ENCODE measurements around the gene AK9.

DNA sequence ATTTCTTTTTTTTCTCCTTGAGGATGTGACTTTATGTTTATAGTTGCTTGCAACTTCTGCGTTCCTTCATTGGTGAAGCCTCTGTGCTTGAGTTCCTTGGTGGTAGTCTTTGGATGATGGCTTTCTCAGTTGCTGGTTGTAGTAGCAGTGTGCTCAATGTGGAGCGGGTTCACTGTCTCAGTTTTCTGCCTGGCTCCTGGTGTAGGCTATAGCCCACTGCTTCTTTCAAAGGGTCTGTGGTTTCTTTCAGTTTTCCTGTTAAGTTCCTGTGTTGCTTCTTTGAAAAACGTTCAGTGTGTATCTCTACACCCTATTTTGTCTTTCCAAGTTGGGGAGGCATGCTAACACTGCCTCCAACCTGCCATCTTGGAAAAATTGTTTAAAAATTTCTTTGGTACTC lies 174.1 kb downstream of the AK9 start:
- TF ChIP-seq ZFP30 (CRISPR knock-in tag; IDR thresholded peaks at IDR 0.05), result no peak
- TF ChIP-seq, protein P1, sequence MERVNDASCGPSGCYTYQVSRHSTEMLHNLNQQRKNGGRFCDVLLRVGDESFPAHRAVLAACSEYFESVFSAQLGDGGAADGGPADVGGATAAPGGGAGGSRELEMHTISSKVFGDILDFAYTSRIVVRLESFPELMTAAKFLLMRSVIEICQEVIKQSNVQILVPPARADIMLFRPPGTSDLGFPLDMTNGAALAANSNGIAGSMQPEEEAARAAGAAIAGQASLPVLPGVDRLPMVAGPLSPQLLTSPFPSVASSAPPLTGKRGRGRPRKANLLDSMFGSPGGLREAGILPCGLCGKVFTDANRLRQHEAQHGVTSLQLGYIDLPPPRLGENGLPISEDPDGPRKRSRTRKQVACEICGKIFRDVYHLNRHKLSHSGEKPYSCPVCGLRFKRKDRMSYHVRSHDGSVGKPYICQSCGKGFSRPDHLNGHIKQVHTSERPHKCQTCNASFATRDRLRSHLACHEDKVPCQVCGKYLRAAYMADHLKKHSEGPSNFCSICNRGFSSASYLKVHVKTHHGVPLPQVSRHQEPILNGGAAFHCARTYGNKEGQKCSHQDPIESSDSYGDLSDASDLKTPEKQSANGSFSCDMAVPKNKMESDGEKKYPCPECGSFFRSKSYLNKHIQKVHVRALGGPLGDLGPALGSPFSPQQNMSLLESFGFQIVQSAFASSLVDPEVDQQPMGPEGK (CRISPR knock-in tag; IDR thresholded peaks at IDR 0.05; ENCODE audit: borderline replicate concordance), result no peak
- no peak for TF ChIP-seq ZFP3 (CRISPR knock-in tag; IDR thresholded peaks at IDR 0.05)
- TF ChIP-seq, protein P2, sequence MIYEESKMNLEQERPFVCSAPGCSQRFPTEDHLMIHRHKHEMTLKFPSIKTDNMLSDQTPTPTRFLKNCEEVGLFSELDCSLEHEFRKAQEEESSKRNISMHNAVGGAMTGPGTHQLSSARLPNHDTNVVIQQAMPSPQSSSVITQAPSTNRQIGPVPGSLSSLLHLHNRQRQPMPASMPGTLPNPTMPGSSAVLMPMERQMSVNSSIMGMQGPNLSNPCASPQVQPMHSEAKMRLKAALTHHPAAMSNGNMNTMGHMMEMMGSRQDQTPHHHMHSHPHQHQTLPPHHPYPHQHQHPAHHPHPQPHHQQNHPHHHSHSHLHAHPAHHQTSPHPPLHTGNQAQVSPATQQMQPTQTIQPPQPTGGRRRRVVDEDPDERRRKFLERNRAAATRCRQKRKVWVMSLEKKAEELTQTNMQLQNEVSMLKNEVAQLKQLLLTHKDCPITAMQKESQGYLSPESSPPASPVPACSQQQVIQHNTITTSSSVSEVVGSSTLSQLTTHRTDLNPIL (CRISPR knock-in tag; IDR thresholded peaks at IDR 0.05; ENCODE audit: low read depth), result no peak
- no peak for TF ChIP-seq GLIS3 (CRISPR knock-in tag; IDR thresholded peaks at IDR 0.05)
- TF ChIP-seq ZNF565 (CRISPR knock-in tag; conservative IDR thresholded peaks at IDR 0.05; ENCODE audit: low read depth), result no peak
- no peak for TF ChIP-seq BACH2 (CRISPR knock-in tag; IDR thresholded peaks at IDR 0.05; ENCODE audit: borderline replicate concordance)
- TF ChIP-seq, protein P3, sequence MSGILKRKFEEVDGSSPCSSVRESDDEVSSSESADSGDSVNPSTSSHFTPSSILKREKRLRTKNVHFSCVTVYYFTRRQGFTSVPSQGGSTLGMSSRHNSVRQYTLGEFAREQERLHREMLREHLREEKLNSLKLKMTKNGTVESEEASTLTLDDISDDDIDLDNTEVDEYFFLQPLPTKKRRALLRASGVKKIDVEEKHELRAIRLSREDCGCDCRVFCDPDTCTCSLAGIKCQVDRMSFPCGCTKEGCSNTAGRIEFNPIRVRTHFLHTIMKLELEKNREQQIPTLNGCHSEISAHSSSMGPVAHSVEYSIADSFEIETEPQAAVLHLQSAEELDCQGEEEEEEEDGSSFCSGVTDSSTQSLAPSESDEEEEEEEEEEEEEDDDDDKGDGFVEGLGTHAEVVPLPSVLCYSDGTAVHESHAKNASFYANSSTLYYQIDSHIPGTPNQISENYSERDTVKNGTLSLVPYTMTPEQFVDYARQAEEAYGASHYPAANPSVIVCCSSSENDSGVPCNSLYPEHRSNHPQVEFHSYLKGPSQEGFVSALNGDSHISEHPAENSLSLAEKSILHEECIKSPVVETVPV (CRISPR knock-in tag; IDR thresholded peaks at IDR 0.05), result no peak
- TF ChIP-seq ARNTL (CRISPR knock-in tag; IDR thresholded peaks at IDR 0.05; ENCODE audit: borderline replicate concordance, low read depth), result no peak
- TF ChIP-seq SNAI2 (CRISPR knock-in tag; IDR thresholded peaks at IDR 0.05), result no peak
- TF ChIP-seq, protein P4, sequence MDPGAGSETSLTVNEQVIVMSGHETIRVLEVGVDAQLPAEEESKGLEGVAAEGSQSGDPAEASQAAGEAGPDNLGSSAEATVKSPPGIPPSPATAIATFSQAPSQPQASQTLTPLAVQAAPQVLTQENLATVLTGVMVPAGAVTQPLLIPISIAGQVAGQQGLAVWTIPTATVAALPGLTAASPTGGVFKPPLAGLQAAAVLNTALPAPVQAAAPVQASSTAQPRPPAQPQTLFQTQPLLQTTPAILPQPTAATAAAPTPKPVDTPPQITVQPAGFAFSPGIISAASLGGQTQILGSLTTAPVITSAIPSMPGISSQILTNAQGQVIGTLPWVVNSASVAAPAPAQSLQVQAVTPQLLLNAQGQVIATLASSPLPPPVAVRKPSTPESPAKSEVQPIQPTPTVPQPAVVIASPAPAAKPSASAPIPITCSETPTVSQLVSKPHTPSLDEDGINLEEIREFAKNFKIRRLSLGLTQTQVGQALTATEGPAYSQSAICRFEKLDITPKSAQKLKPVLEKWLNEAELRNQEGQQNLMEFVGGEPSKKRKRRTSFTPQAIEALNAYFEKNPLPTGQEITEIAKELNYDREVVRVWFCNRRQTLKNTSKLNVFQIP (CRISPR knock-in tag; IDR thresholded peaks at IDR 0.05; ENCODE audit: borderline replicate concordance, low read depth), result no peak
- no peak for TF ChIP-seq ZNF8 (CRISPR knock-in tag; IDR thresholded peaks at IDR 0.05)

All from SK-N-SH treated with all-trans-retinoic acid at 6 μM for 48 hours (cell line).